Measurements from ENCODE around the gene ABCA7. TPM values are rescaled to one million over a fixed set of nuclear protein-coding genes. Genes with fewer than 3 reads are reported as not detected.

The ABCA7 gene
- total and polyA plus RNA-seq, 2 donors: 1.9 to 5.9 TPM

DNA sequence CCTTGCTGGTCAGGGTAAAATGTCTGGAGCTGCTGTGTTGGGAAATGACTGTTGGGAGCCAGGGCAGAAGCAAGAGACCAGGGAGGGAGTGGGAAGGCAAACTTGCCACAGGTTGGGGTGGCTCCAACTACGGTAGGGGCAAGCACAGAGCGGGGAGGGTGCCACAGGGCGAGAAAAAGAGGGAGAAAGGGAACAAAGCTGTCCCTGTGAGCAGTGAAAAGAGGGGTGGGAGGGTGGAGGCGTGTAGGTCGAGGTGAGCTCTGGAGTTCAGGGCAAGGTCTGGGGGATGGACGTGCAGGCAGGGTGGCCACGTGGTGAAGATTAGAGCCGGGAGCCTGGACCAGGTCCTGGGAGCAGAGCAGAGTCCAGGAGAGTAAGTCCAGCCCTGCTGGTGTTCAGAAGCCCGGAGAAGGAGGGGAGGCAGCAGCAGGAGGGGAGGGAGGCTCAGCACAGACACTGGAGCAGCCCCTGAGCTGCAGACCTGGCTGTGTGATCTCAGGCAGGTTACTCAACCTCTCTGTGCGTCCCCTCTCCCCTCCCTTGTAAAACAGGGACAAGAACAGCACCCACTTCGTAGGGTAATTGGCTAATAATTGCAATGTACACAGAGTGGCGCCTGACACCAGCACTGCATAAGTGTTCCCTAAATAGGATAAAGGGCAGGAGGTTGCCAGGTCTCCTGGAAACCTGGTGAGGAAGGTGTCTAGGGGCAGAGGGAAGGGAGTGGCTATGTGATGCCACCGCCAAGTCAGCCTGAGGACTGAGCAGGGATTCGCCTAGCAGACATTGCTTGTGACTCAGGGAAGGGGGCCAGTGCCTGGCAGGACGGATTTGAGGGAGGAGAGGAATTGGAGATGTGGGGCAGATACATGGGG, 58.5 kb downstream of the ABCA7 start:
- 57% methylated on average over 15 of the region's 15 CpGs for WGBS
- DNase-seq (ENCODE audit: extremely low spot score): no peak
- H3K4me3 ChIP-seq (ENCODE audit: low read depth, low read length): no peak overlapping the region
- peak overlapping the region; percentile 34 for H3K27ac ChIP-seq (ENCODE audit: low read depth)
- no peaks in the 10 kb centered on the region for H3K4me1 ChIP-seq (ENCODE audit: insufficient read depth)
- no peaks in the 10 kb centered on the region for H3K36me3 ChIP-seq (ENCODE audit: insufficient read depth)

DNA sequence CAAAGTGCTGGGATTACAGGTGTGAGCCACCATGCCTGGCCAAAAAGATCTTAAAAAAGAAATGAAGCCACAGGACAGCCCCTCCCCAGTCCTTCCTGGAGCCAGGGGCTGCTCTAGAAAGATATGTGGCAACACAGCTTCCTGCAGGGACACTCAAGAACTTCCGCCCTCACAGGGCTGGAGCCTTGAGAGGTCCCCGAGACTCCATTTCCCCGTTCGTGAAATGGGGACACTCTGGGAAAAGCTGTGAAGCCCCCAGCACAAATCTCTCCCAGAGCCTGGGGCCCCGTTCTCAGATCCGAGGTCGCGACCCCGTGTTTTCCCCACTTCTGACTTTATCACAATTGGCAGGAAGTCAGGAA, 61.4 kb downstream of the ABCA7 start:
- Histone ChIP-seq H3K4me1 (ENCODE audit: insufficient read depth) (peaks cover 2% of the 10 kb centered on the region), H3K36me3 (ENCODE audit: insufficient read depth) (peaks cover 4% of the 10 kb centered on the region)
- WGBS: 17% methylated on average over 9 of the region's 9 CpGs

DNA sequence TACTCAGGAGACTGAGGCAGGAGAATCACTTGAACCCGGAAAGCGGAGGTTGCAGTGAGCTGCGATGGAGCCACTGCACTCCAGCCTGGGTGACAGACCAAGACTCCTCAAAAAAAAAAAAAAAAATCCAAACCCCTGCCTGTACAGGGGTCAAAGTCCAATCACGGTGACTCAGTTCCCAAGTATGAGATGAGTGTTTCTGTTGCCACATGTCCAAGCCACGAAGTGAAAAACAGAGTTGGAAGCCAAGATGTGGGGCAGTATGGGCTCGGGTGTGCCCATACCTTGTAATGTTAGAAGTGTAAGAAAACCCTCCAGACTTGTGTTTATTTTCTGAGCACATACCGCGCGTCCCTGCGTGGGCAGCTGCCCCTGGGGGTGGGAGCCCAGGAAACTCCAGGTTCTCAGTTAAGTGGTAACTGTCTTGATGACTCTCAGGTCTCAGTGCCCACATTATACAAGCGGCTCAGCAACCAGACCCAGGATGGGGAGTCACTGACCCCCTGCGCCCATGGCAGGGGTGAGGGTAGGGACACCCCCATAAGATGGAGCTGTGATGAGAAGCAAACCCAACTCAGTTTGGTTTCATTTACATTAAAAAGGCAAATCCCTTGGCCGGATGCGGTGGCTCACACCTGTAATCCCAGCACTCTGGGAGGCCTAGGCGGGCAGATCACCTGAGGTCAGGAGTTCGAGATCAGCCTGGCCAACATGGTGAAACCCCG, 62.7 kb downstream of the ABCA7 start:
- DNase-seq (ENCODE audit: extremely low spot score): no peak
- H3K4me1 ChIP-seq (ENCODE audit: insufficient read depth): peaks cover 2% of the 10 kb centered on the region
- 49% methylated on average over 17 of the region's 17 CpGs for WGBS
- peak overlapping the region; percentile 89 for H3K27ac ChIP-seq (ENCODE audit: low read depth)
- H3K4me3 ChIP-seq (ENCODE audit: low read depth, low read length): no peak overlapping the region
- H3K36me3 ChIP-seq (ENCODE audit: insufficient read depth): peaks cover 4% of the 10 kb centered on the region

More for the DNA sequence above, 61.4 kb downstream of the ABCA7 start:
- Histone ChIP-seq H3K27ac (ENCODE audit: low read depth) (peak overlapping the region; percentile 69), H3K4me3 (ENCODE audit: low read depth, low read length) (no peak overlapping the region)
- DNase-seq (ENCODE audit: extremely low spot score): no peak

DNA sequence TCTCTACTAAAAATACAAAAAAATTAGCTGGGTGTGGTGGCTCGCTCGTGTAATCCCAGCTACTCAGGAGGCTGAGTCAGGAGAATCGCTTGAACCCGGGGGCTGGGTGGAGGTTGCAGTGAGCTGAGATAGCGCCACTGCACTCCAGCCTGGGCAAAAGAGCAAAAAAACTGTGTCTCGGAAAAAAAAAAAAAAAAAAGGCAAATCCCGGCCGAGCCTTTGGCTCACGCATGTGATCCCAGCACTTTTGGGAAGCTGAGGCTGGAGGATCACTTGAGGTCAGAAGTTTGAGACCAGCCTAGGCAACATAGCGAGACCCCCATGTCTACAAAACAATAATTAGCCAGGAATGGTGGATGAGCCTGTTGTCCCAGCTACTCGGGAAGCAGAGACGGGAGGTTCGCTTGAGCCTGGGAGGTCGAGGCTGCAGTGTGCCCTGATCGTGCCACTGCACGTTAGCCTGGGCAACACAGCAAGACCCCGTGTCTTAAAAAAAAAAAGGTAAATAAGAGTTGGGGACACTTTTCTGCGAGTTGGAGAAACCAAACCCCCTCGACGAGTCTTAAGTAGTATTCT, 63.3 kb downstream of the ABCA7 start:
- Histone ChIP-seq H3K36me3 (ENCODE audit: insufficient read depth) (peaks cover 4% of the 10 kb centered on the region), H3K4me3 (ENCODE audit: low read depth, low read length) (no peak overlapping the region), H3K27ac (ENCODE audit: low read depth) (peak overlapping the region; percentile 54), H3K4me1 (ENCODE audit: insufficient read depth) (peaks cover 2% of the 10 kb centered on the region)
- 35% methylated on average over 20 of the region's 20 CpGs for WGBS
- DNase-seq (ENCODE audit: extremely low spot score): no peak

DNA sequence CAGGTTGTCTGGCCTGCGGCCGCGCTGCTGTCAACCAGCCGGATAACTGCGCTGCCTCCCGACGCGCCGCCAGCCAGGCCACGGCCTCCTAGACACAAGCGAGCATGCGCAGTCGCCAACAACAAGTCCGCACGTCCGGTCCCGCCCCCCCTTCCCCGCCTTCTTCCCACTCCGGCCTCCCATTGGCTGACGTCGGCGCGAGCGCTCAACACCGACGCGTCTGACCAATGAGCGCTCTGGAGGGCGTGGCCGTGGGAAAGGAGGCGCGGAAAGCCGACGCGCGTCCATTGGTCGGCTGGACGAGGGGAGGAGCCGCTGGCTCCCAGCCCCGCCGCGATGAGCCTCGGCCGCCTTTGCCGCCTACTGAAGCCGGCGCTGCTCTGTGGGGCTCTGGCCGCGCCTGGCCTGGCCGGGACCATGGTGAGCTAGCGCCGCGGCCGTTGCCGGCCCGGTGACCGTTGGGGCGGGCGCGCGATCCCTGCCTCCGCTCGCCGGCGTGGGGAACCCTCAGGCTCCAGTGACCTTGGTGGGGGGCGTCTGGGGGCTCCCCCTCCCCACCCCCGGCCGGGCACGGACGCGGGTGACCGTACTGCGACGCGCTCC, 63.9 kb downstream of the ABCA7 start, which contains the start of gene GPX4:
Gene GPX4 (plus strand): TSS at position 287 of the 603 bp plus-strand sequence. CDS start 50 bp downstream, at position 337.
- Histone ChIP-seq H3K4me1 (ENCODE audit: insufficient read depth) (peaks cover 2% of the 10 kb centered on the region), H3K27ac (ENCODE audit: low read depth) (peak within 1 kb of the TSS; percentile 99), H3K36me3 (ENCODE audit: insufficient read depth) (peaks cover 4% of the 10 kb centered on the region), H3K4me3 (ENCODE audit: low read depth, low read length) (peak within 1 kb of the TSS; percentile 90)
- WGBS: under 1% methylated on average over 75 of the region's 75 CpGs
- DNase-seq (ENCODE audit: extremely low spot score): peak; percentile 97

DNA sequence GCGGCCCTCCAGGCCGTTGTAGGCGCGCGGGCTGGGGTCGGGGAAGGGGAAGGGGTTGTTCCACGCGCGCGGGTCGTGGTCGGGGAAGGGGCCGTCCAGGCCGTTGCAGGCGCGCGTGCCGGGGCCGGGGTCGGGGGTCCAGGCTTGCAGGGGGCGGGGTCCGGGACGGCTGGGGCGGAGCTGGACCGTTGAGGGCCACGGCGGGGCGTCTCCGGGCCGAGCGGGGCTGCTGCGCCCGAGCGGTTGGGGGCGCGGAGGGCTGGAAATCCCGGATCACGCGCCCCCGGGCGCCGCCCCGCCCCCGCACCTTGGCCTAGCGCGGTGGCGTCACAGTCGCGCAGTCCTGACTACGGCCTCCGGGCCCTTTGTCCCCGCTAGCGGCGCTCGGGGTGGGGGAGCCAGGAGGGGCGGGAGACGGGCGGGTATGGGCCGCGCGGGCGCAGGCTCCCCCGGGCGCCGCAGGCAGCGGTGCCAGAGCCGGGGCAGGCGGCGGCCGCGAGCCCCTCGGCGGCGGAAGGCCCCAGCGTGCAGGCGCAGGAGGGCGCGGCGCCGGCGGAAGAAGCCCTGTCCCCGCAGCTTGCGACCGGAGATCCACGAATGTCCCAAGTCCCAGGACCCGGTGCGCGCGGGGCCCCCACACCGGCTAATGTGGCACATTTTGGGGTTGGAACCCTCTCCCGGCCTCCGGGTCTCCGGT, 64.6 kb downstream of the ABCA7 start:
- 1% methylated on average over 93 of the region's 93 CpGs for WGBS
- DNase-seq (ENCODE audit: extremely low spot score): no peak
- peak overlapping the region; percentile 99 for H3K27ac ChIP-seq (ENCODE audit: low read depth)
- H3K36me3 ChIP-seq (ENCODE audit: insufficient read depth): peaks cover 4% of the 10 kb centered on the region
- peaks cover 2% of the 10 kb centered on the region for H3K4me1 ChIP-seq (ENCODE audit: insufficient read depth)
- peak overlapping the region; percentile 90 for H3K4me3 ChIP-seq (ENCODE audit: low read depth, low read length)

DNA sequence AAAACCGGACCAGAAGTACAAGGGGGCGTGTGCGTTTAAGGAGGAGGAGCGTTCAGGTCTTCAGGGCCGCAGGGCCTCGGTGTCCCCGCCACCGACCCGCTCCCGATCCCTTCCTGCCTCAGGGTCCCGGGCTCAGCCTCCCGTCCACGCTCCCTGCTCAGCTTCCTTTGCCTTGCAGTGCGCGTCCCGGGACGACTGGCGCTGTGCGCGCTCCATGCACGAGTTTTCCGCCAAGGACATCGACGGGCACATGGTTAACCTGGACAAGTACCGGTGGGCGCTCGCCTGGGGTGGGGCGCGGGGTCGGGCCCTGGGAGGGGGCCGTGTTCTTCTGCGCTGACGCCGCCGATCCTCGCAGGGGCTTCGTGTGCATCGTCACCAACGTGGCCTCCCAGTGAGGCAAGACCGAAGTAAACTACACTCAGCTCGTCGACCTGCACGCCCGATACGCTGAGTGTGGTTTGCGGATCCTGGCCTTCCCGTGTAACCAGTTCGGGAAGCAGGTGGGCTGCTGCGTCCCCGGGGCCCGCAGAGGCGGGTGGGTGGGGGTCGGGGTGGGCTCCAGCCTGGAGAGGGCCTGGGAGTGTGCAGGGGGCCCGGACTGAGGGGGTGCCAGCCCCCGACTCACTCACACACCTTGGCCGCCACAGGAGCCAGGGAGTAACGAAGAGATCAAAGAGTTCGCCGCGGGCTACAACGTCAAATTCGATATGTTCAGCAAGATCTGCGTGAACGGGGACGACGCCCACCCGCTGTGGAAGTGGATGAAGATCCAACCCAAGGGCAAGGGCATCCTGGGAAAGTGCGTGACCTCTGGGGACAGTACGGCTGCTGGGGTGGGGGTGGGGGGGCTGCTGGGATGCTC, 65.3 kb downstream of the ABCA7 start:
- peak overlapping the region; percentile 90 for H3K4me3 ChIP-seq (ENCODE audit: low read depth, low read length)
- peaks cover 2% of the 10 kb centered on the region for H3K4me1 ChIP-seq (ENCODE audit: insufficient read depth)
- WGBS: 26% methylated on average over 69 of the region's 69 CpGs
- peak overlapping the region; percentile 99 for H3K27ac ChIP-seq (ENCODE audit: low read depth)
- no peak for DNase-seq (ENCODE audit: extremely low spot score)
- H3K36me3 ChIP-seq (ENCODE audit: insufficient read depth): peaks cover 4% of the 10 kb centered on the region

DNA sequence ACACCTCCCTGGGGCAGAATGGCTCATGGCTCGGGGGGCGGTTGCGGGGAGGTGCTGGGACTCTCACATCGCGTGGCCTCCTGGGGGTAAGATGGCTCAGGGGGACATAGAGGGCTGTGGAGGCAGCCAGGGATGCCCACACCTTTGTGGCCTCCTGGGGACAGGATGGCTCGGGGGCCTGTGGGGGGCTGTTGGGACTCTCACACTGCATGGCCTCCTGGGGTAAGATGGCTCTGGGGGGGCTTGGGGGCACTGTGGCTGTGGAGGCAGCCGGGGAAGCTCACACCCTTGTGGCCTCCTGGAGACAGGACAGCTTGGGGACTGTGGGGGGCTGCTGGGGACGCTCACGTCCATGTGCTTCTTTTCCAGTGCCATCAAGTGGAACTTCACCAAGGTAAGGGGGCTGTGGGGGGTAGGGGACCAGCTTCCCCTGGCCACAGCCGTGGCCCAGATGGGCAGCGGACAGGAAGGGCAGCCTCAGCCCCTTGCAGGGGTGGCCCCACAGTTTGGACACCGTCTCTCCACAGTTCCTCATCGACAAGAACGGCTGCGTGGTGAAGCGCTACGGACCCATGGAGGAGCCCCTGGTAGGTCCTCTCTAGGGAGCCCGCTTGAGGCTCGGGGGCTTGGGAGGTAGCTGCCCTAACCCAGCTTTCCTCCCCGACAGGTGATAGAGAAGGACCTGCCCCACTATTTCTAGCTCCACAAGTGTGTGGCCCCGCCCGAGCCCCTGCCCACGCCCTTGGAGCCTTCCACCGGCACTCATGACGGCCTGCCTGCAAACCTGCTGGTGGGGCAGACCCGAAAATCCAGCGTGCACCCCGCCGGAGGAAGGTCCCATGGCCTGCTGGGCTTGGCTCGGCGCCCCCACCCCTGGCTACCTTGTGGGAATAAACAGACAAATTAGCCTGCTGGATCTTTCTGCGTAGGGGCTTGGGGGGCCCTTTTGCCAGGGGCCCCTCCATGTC, 66.2 kb downstream of the ABCA7 start:
- WGBS: 91% methylated on average over 32 of the region's 32 CpGs
- no peak overlapping the region for H3K27ac ChIP-seq (ENCODE audit: low read depth)
- H3K36me3 ChIP-seq (ENCODE audit: insufficient read depth): peaks cover 4% of the 10 kb centered on the region
- H3K4me3 ChIP-seq (ENCODE audit: low read depth, low read length): no peak overlapping the region
- peaks cover 2% of the 10 kb centered on the region for H3K4me1 ChIP-seq (ENCODE audit: insufficient read depth)
- no peak for DNase-seq (ENCODE audit: extremely low spot score)

DNA sequence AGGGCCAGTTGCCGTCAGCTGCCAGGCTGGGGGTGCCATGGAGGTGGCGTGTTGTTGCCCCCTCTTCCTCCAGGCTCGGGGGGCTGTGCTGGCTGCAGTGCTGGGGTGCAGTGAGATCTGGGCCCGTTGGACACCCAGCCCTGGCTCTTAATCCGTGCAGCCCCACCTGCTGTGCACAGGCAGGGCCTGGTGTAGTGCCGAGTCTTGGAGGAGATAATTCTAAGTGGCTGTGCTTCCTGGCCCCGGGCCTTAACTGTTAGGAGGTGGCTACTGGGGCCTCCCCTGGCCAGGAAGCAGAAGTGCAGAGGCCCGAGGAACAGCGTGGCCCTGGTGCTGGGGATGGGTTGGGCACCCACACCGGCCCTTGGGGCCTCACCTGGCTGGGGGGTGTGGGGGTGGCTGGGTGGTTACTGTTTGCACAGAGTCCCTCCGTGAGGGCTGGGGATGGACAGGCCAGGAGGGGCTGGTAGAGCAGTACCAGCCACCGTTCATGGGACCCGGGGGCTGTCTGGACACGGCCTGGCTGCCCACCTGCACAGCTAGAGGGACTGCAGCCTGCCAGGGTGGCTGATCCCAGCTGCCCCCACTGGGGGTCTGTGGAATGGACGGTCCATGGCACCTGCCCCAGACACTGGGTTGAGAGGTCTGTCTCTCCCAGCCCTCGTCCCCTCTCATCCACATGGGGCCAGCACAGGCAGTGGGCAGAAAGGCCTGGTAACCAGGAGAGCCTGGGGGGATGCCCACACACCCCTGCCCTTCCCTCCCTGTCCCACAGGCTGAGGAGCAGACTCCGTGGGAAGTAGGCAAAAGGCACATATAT, 67.1 kb downstream of the ABCA7 start:
- Histone ChIP-seq H3K4me3 (ENCODE audit: low read depth, low read length) (no peak overlapping the region), H3K27ac (ENCODE audit: low read depth) (no peak overlapping the region), H3K4me1 (ENCODE audit: insufficient read depth) (peaks cover 2% of the 10 kb centered on the region), H3K36me3 (ENCODE audit: insufficient read depth) (peaks cover 4% of the 10 kb centered on the region)
- 68% methylated on average over 17 of the region's 17 CpGs for WGBS
- DNase-seq (ENCODE audit: extremely low spot score): no peak

DNA sequence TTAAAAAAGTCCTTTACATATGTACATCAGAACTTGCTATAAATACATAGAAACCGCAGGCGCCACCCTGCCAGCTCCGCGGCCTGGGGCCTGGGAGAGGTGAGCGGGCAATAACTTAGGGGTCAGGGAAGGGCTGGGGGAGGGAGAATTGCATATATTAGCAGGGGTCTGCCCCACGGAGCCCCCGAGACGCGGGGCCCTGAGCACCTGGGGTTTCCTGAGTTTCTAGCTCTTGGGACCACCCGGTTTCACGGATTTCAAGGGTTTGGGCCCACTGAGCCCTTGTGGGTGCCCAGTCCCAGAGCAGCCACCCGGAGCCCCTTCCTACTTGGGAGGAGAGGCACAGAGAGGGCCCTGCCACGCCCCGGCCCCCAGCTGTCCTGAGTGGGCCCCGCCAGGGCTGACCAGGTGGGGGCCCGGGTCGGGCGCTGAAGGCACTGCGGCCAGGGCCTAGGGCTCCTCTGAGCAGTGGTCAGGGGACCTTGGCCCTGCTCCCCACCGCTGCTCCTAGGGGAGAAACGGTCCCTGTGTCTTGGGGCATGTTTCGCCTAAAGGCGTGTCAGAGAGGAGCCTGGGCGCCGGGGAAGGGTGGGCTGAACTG, 67.9 kb downstream of the ABCA7 start:
- no peak for DNase-seq (ENCODE audit: extremely low spot score)
- Histone ChIP-seq H3K27ac (ENCODE audit: low read depth) (no peak overlapping the region), H3K36me3 (ENCODE audit: insufficient read depth) (peaks cover 4% of the 10 kb centered on the region), H3K4me1 (ENCODE audit: insufficient read depth) (peaks cover 2% of the 10 kb centered on the region), H3K4me3 (ENCODE audit: low read depth, low read length) (no peak overlapping the region)
- WGBS: 90% methylated on average over 25 of the region's 25 CpGs
